ENCODE measurements around the gene GNAI3. TPM values are rescaled to one million over a fixed set of nuclear protein-coding genes. Genes with fewer than 3 reads are reported as not detected.

The GNAI3 gene
- total RNA-seq, 1 donor, result 17.6 TPM

DNA sequence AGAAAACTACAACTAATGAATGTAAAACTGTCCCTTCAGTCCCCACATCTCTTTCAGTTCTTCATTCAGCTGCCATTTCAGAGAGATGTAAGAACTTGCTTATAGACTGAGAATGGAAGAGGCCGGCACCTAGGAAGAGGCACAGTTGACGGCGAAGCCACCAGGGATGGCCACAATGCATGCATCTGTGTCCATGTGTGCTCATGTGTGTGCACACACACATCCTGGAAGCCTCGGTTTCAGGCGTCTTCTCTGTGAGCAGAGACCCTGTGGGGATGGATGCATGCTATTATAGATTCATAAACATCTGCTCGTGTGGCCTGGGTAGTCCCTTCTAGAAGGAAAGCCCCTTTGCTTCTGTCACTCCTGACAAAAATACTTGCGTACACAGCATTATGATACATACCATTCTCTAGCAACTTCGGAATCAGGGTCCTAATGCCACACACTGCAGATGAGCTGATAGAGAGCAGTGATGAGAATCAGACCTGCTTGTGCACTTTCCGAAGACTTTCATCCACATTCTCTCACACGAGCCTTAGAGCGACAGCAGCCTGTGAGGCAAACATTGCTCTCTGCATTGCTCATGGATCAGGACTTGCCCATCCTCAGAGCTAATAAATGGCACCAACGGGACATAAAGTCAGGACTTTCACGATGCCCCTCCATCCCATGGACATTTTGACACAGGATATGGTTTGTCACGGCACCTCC lies 21.2 kb upstream of the GNAI3 start:
- no peak for DNase-seq (ENCODE audit: low read depth)
- no peak for TF ChIP-seq CTCF (IDR thresholded peaks at IDR 0.05; ENCODE audit: insufficient read depth, low read length)
- no peak overlapping the region for H3K4me3 ChIP-seq (ENCODE audit: low read depth, low read length)

DNA sequence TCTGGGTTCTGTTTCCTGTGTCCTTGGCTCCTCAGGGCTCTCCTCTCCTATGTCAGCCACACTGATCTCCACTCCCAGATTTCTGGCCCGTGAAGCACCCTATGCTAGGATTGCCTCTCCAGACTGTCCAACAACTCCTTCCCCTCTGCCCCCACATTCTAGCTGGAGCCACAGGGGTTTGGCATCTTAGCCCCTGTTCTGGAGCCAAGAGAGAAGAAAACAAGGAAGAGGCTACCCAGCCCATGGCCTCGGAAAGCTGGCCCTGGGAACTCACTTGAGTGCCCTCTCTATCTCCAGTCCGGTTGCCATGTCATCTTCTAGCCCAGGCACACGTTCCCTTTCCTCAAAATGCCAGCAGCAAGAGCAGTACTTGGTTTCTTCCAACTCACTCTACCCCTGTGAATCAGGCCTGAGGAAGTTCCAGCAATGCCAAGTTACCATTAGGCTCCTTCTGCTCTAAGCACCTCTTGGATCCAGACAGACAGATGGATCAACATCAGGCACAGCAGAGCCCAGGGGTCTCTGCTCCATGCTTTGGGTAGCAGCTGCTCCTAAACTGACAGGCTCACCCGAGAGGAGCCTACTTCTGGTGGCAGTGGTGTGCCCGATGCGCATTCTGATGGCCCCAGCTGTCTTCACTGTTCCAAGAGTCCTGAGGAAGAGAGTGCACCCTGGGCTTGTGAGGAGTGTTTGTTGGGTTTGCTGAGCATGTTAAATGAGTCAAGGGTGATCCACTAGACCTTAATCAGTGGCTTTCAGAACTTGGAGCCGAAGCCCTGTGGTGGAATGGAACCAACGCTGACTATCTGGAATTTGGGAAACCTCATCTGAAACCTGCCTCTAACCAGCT lies 20.3 kb upstream of the GNAI3 start:
- TF ChIP-seq CTCF (IDR thresholded peaks at IDR 0.05; ENCODE audit: insufficient read depth, low read length), result no peak
- DNase-seq (ENCODE audit: low read depth), result no peak
- H3K4me3 ChIP-seq (ENCODE audit: low read depth, low read length), result no peak overlapping the region

DNA sequence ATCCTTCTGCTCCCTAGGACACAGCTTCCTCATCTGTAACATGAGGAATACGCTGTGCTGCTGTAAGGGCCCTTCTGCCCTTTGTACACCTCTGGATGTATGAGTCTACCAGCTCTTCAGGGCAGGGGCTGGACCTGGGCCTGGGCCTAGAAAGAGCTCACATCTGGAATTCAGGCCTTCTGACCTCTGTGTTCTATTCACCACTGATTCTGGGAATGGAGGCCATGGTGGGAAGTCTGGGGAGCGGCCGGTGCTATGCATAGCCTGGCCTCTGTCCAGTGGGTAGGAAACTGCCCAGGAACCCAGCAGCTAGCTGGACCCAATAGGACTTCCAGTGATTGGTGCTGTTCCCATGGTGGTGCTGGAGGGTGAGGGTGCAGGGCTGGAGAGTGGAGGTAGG lies 19.7 kb upstream of the GNAI3 start:
- DNase-seq (ENCODE audit: low read depth), result no peak
- H3K4me3 ChIP-seq (ENCODE audit: low read depth, low read length), result no peak overlapping the region
- no peak for TF ChIP-seq CTCF (IDR thresholded peaks at IDR 0.05; ENCODE audit: insufficient read depth, low read length)

DNA sequence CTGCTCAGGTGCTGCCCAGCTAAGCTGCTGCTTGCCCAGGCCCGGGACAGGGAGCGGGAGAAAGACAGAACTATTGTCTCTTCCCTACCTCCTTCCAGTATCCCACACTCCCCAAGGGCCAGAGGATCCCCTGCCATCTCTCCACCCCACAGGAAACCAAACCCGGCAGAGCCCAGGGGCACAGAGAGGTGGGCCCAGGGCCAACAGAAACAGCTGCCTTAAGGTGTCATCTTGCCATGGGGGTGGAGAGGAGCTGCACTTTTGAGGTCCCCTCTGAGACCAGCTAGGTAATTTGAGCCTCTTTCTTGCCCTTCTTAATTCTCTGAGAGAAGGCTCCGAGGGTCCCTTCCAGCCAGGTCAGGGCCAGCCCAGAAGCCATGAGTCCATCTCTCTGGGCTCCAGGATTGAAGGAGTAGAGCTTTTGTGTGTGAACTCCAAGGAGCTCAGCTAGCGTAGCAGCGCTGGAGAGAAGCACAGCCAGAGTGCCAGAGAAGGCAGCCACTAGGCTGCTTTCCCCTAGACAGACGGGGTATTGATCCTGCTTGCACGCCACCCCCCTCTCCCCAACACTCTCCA lies 18.4 kb upstream of the GNAI3 start:
- TF ChIP-seq CTCF (IDR thresholded peaks at IDR 0.05; ENCODE audit: insufficient read depth, low read length), result no peak
- no peak for DNase-seq (ENCODE audit: low read depth)
- no peak overlapping the region for H3K4me3 ChIP-seq (ENCODE audit: low read depth, low read length)

GRCh38 chr1:109530457-109531087 lies 17.8 kb upstream of the GNAI3 start:
- TF ChIP-seq CTCF (IDR thresholded peaks at IDR 0.05; ENCODE audit: insufficient read depth, low read length), result no peak
- DNase-seq (ENCODE audit: low read depth), result no peak
- no peak overlapping the region for H3K4me3 ChIP-seq (ENCODE audit: low read depth, low read length)

GRCh38 chr1:109531380-109531779 lies 17.0 kb upstream of the GNAI3 start:
- DNase-seq (ENCODE audit: low read depth), result no peak
- no peak overlapping the region for H3K4me3 ChIP-seq (ENCODE audit: low read depth, low read length)
- TF ChIP-seq CTCF (IDR thresholded peaks at IDR 0.05; ENCODE audit: insufficient read depth, low read length), result no peak
